ENCODE data around the gene CLP1.
A peak's percentile ranks its signal among the peaks of the same experiment; 100 is the strongest.

The CLP1 gene

GRCh38 chr11:57632116-57632515 is 25.4 kb upstream of the CLP1 start:
- no peak overlapping the region for H2BK12ac ChIP-seq (ENCODE audit: low read length)
- no CpG with 5 or more reads among the region's 5 CpGs for WGBS (ENCODE audit: extremely low coverage, insufficient coverage, insufficient read length)
- no peak overlapping the region for H3K4me2 ChIP-seq (ENCODE audit: low read length)
- no peak overlapping the region for H4K91ac ChIP-seq (ENCODE audit: low read depth, low read length)
- H2BK120ac ChIP-seq (ENCODE audit: insufficient read depth, low read length, poor library complexity) = no peak overlapping the region
- no peak overlapping the region for H4K12ac ChIP-seq (ENCODE audit: low read depth, low read length)
- no peak overlapping the region for H3K27ac ChIP-seq (ENCODE audit: low read depth, low read length)
- no peaks in the 10 kb centered on the region for H3K27me3 ChIP-seq (ENCODE audit: insufficient read depth, low read length)
- H3K4me1 ChIP-seq (ENCODE audit: control insufficient read depth in 1 of 2, insufficient read depth in 2 of 2, low read length in 2 of 2) = peaks cover 3 to 5% of the 10 kb centered on the region in 2 experiments
- H3K4me3 ChIP-seq (ENCODE audit: low read depth, low read length) = no peak overlapping the region
- H3K36me3 ChIP-seq (ENCODE audit: control insufficient read depth in 1 of 2, insufficient read depth in 2 of 2, low read length in 2 of 2) = no peaks in the 10 kb centered on the region
- H3K18ac ChIP-seq (ENCODE audit: low read length) = no peak overlapping the region
- H2AK5ac ChIP-seq (ENCODE audit: low read length) = no peak overlapping the region
- H3K4ac ChIP-seq (ENCODE audit: low read depth, low read length) = no peak overlapping the region
- H3K79me2 ChIP-seq (ENCODE audit: control insufficient read depth, insufficient read depth, low read length, poor library complexity) = no peaks in the 10 kb centered on the region
- no peak overlapping the region for H3K14ac ChIP-seq (ENCODE audit: low read length)
- DNase-seq = no peak
- no peak overlapping the region for H4K8ac ChIP-seq (ENCODE audit: low read depth, low read length)
- H3K9me3 ChIP-seq (ENCODE audit: insufficient read depth, low read depth, low read length) = no peaks in the 10 kb centered on the region
- no peak overlapping the region for H3K9ac ChIP-seq (ENCODE audit: low read length)
- H2BK5ac ChIP-seq (ENCODE audit: low read depth, low read length, poor library complexity) = no peak overlapping the region
- no peaks in the 10 kb centered on the region for H3K79me1 ChIP-seq (ENCODE audit: low read length)
- H2AFZ ChIP-seq (ENCODE audit: insufficient read depth, low read length, poor library complexity) = no peak overlapping the region
- no peak overlapping the region for H3K23ac ChIP-seq (ENCODE audit: low read length)

GRCh38 chr11:57633394-57634070 is 24.0 kb upstream of the CLP1 start:
- no peak overlapping the region for H3K23ac ChIP-seq (ENCODE audit: low read length)
- no peaks in the 10 kb centered on the region for H3K36me3 ChIP-seq (ENCODE audit: control insufficient read depth in 1 of 2, insufficient read depth in 2 of 2, low read length in 2 of 2)
- H2BK12ac ChIP-seq (ENCODE audit: low read length) = peak overlapping the region; percentile 25
- no peak overlapping the region for H3K18ac ChIP-seq (ENCODE audit: low read length)
- H3K79me1 ChIP-seq (ENCODE audit: low read length) = peaks cover 12% of the 10 kb centered on the region
- H3K27ac ChIP-seq (ENCODE audit: low read depth, low read length) = no peak overlapping the region
- DNase-seq = no peak
- no peak overlapping the region for H3K4me2 ChIP-seq (ENCODE audit: low read length)
- no peak overlapping the region for H2BK5ac ChIP-seq (ENCODE audit: low read depth, low read length, poor library complexity)
- H4K91ac ChIP-seq (ENCODE audit: low read depth, low read length) = no peak overlapping the region
- H3K9me3 ChIP-seq (ENCODE audit: insufficient read depth, low read depth, low read length) = no peaks in the 10 kb centered on the region
- H2AFZ ChIP-seq (ENCODE audit: insufficient read depth, low read length, poor library complexity) = no peak overlapping the region
- no peak overlapping the region for H3K14ac ChIP-seq (ENCODE audit: low read length)
- H2BK120ac ChIP-seq (ENCODE audit: insufficient read depth, low read length, poor library complexity) = peak overlapping the region; percentile 22
- no peak overlapping the region for H2AK5ac ChIP-seq (ENCODE audit: low read length)
- H3K79me2 ChIP-seq (ENCODE audit: control insufficient read depth, insufficient read depth, low read length, poor library complexity) = peaks cover 6% of the 10 kb centered on the region
- H3K4ac ChIP-seq (ENCODE audit: low read depth, low read length) = no peak overlapping the region
- H4K12ac ChIP-seq (ENCODE audit: low read depth, low read length) = no peak overlapping the region
- H3K4me1 ChIP-seq (ENCODE audit: control insufficient read depth in 1 of 2, insufficient read depth in 2 of 2, low read length in 2 of 2) = peaks cover 10 to 12% of the 10 kb centered on the region in 2 experiments
- no peak overlapping the region for H4K8ac ChIP-seq (ENCODE audit: low read depth, low read length)
- no peak overlapping the region for H3K4me3 ChIP-seq (ENCODE audit: low read depth, low read length)
- no CpG with 5 or more reads among the region's 6 CpGs for WGBS (ENCODE audit: extremely low coverage, insufficient coverage, insufficient read length)
- H3K9ac ChIP-seq (ENCODE audit: low read length) = no peak overlapping the region
- H3K27me3 ChIP-seq (ENCODE audit: insufficient read depth, low read length) = no peaks in the 10 kb centered on the region

GRCh38 chr11:57634311-57634710 is 23.3 kb upstream of the CLP1 start:
- H3K4me1 ChIP-seq (ENCODE audit: control insufficient read depth in 1 of 2, insufficient read depth in 2 of 2, low read length in 2 of 2) = peaks cover 10 to 12% of the 10 kb centered on the region in 2 experiments
- H2BK12ac ChIP-seq (ENCODE audit: low read length) = no peak overlapping the region
- no peak overlapping the region for H2BK120ac ChIP-seq (ENCODE audit: insufficient read depth, low read length, poor library complexity)
- H4K8ac ChIP-seq (ENCODE audit: low read depth, low read length) = no peak overlapping the region
- no peak overlapping the region for H2BK5ac ChIP-seq (ENCODE audit: low read depth, low read length, poor library complexity)
- H3K79me2 ChIP-seq (ENCODE audit: control insufficient read depth, insufficient read depth, low read length, poor library complexity) = peaks cover 12% of the 10 kb centered on the region
- H4K12ac ChIP-seq (ENCODE audit: low read depth, low read length) = no peak overlapping the region
- no peak overlapping the region for H3K23ac ChIP-seq (ENCODE audit: low read length)
- H3K4ac ChIP-seq (ENCODE audit: low read depth, low read length) = no peak overlapping the region
- H2AFZ ChIP-seq (ENCODE audit: insufficient read depth, low read length, poor library complexity) = no peak overlapping the region
- H3K4me2 ChIP-seq (ENCODE audit: low read length) = no peak overlapping the region
- H2AK5ac ChIP-seq (ENCODE audit: low read length) = no peak overlapping the region
- H3K27me3 ChIP-seq (ENCODE audit: insufficient read depth, low read length) = no peaks in the 10 kb centered on the region
- H3K79me1 ChIP-seq (ENCODE audit: low read length) = peaks cover 18% of the 10 kb centered on the region
- H3K14ac ChIP-seq (ENCODE audit: low read length) = no peak overlapping the region
- no peak overlapping the region for H3K27ac ChIP-seq (ENCODE audit: low read depth, low read length)
- no peaks in the 10 kb centered on the region for H3K9me3 ChIP-seq (ENCODE audit: insufficient read depth, low read depth, low read length)
- no peak overlapping the region for H3K18ac ChIP-seq (ENCODE audit: low read length)
- no peak for DNase-seq
- no peak overlapping the region for H4K91ac ChIP-seq (ENCODE audit: low read depth, low read length)
- H3K4me3 ChIP-seq (ENCODE audit: low read depth, low read length) = no peak overlapping the region
- H3K9ac ChIP-seq (ENCODE audit: low read length) = no peak overlapping the region
- no peaks in the 10 kb centered on the region for H3K36me3 ChIP-seq (ENCODE audit: control insufficient read depth in 1 of 2, insufficient read depth in 2 of 2, low read length in 2 of 2)

GRCh38 chr11:57635246-57635645 is 22.3 kb upstream of the CLP1 start:
- Histone ChIP-seq H3K27ac (ENCODE audit: low read depth, low read length) (no peak overlapping the region), H3K9me3 (ENCODE audit: insufficient read depth, low read depth, low read length) (no peaks in the 10 kb centered on the region), H3K23ac (ENCODE audit: low read length) (no peak overlapping the region), H2BK12ac (ENCODE audit: low read length) (no peak overlapping the region), H3K27me3 (ENCODE audit: insufficient read depth, low read length) (no peaks in the 10 kb centered on the region), H2AK5ac (ENCODE audit: low read length) (no peak overlapping the region), H2AFZ (ENCODE audit: insufficient read depth, low read length, poor library complexity) (no peak overlapping the region), H3K79me2 (ENCODE audit: control insufficient read depth, insufficient read depth, low read length, poor library complexity) (peaks cover 17% of the 10 kb centered on the region), H3K14ac (ENCODE audit: low read length) (no peak overlapping the region), H3K4me2 (ENCODE audit: low read length) (no peak overlapping the region), H4K12ac (ENCODE audit: low read depth, low read length) (no peak overlapping the region), H3K4me3 (ENCODE audit: low read depth, low read length) (no peak overlapping the region), H3K36me3 (ENCODE audit: control insufficient read depth in 1 of 2, insufficient read depth in 2 of 2, low read length in 2 of 2) (no peaks in the 10 kb centered on the region), H3K18ac (ENCODE audit: low read length) (no peak overlapping the region), H4K8ac (ENCODE audit: low read depth, low read length) (no peak overlapping the region), H4K91ac (ENCODE audit: low read depth, low read length) (no peak overlapping the region), H2BK120ac (ENCODE audit: insufficient read depth, low read length, poor library complexity) (no peak overlapping the region), H3K4me1 (ENCODE audit: control insufficient read depth in 1 of 2, insufficient read depth in 2 of 2, low read length in 2 of 2) (peaks cover 12 to 15% of the 10 kb centered on the region in 2 experiments), H3K4ac (ENCODE audit: low read depth, low read length) (no peak overlapping the region), H3K79me1 (ENCODE audit: low read length) (peaks cover 26% of the 10 kb centered on the region), H3K9ac (ENCODE audit: low read length) (no peak overlapping the region), H2BK5ac (ENCODE audit: low read depth, low read length, poor library complexity) (no peak overlapping the region)
- peak in 1 of 2 donors; percentile 39 for DNase-seq
- WGBS (ENCODE audit: extremely low coverage, insufficient coverage, insufficient read length) = no CpG with 5 or more reads among the region's 8 CpGs
